Neuronal stem cell (in vitro differentiated cells): ENCODE data around the gene CCHCR1.
A peak's percentile ranks its signal among the peaks of the same experiment; 100 is the strongest.

ENCODE experiments used
- DNase-seq: peaks from one replicate; pipeline ENCODE4 v3.0.0-alpha.2; 2013; ENCODE audit warnings: low spot score
- H2AFZ ChIP-seq: one replicate; pipeline ENCODE4 v1.6.1; 2013; ENCODE audit warnings: mild to moderate bottlenecking, low read length, inconsistent platforms
- H2AK5ac ChIP-seq: 2 replicates; pipeline ENCODE4 v1.6.1; 2013; ENCODE audit warnings: low read depth, mild to moderate bottlenecking, inconsistent platforms, low read length, moderate library complexity, mixed read lengths
- H2BK120ac ChIP-seq: 2 replicates; pipeline ENCODE4 v1.6.1; 2013; ENCODE audit warnings: low read depth, mild to moderate bottlenecking, inconsistent platforms, low read length, moderate library complexity, mixed read lengths
- H2BK12ac ChIP-seq: one replicate; pipeline ENCODE4 v1.6.1; 2013; ENCODE audit warnings: low read length, inconsistent platforms
- H2BK15ac ChIP-seq: 2 replicates; pipeline ENCODE4 v1.6.1; 2013; ENCODE audit warnings: mild to moderate bottlenecking, low read length, inconsistent platforms, mixed read lengths
- H2BK5ac ChIP-seq: one replicate; pipeline ENCODE4 v1.6.1; 2013; ENCODE audit warnings: inconsistent platforms, mild to moderate bottlenecking, low read length, moderate library complexity
- H3K14ac ChIP-seq: one replicate; pipeline ENCODE4 v1.6.1; 2013; ENCODE audit warnings: low read length, inconsistent platforms
- H3K18ac ChIP-seq: 2 replicates; pipeline ENCODE4 v1.6.1; 2013; ENCODE audit warnings: low read length, inconsistent platforms
- H3K23ac ChIP-seq: 2 replicates; pipeline ENCODE4 v1.6.1; 2013; ENCODE audit warnings: low read depth, mild to moderate bottlenecking, mixed read lengths, low read length, inconsistent platforms; ENCODE audit not compliant: poor library complexity
- H3K27ac ChIP-seq: replicated peaks from 3 replicates; pipeline ENCODE4 v1.5.1; 2013; ENCODE audit warnings: low read length, inconsistent platforms
- H3K27me3 ChIP-seq, 3 experiments: 2 replicates each; pipeline ENCODE4 v1.6.1; 2013; ENCODE audit warnings: low read length in 3 of 3, mild to moderate bottlenecking in 2 of 3, inconsistent platforms in 1 of 3, low read depth in 1 of 3, mixed read lengths in 1 of 3, moderate library complexity in 1 of 3; ENCODE audit not compliant: control insufficient read depth in 3 of 3, insufficient read depth in 3 of 3
- H3K36me3 ChIP-seq, 2 donors: replicated peaks in 1 of 2; 2 replicates each; pipeline ENCODE4 v1.6.1; 2013; ENCODE audit warnings: low read length in 2 of 2; ENCODE audit not compliant: control insufficient read depth in 2 of 2, insufficient read depth in 2 of 2
- H3K4ac ChIP-seq: 2 replicates; pipeline ENCODE4 v1.6.1; 2013; ENCODE audit warnings: inconsistent platforms, mild to moderate bottlenecking, low read length, moderate library complexity
- H3K4me1 ChIP-seq, 2 donors: 1 replicate in 1 of 2; 2 replicates in 1 of 2; pipeline ENCODE4 v1.6.1; 2013; ENCODE audit warnings: low read length in 2 of 2, low read depth in 1 of 2; ENCODE audit not compliant: control insufficient read depth in 2 of 2, insufficient read depth in 1 of 2
- H3K4me2 ChIP-seq: one replicate; pipeline ENCODE4 v1.6.1; 2013; ENCODE audit warnings: mild to moderate bottlenecking, low read length, inconsistent platforms; ENCODE audit not compliant: insufficient read depth, poor library complexity, severe bottlenecking
- H3K4me3 ChIP-seq, 2 donors: 2 replicates each; pipeline ENCODE4 v1.5.1; 2013; ENCODE audit warnings: low read length in 2 of 2, mild to moderate bottlenecking in 2 of 2, inconsistent platforms in 1 of 2, moderate library complexity in 1 of 2
- H3K79me1 ChIP-seq: one replicate; pipeline ENCODE4 v1.6.1; 2013; ENCODE audit warnings: low read depth, mild to moderate bottlenecking, inconsistent platforms, low read length, moderate library complexity
- H3K9ac ChIP-seq: one replicate; pipeline ENCODE4 v1.6.1; 2013; ENCODE audit warnings: mild to moderate bottlenecking, low read depth, low read length, inconsistent platforms; ENCODE audit not compliant: poor library complexity
- H3K9me3 ChIP-seq, 2 donors: replicated peaks in 1 of 2; 2 replicates each; pipeline versions ENCODE3 to v1.6.1; 2013; ENCODE audit warnings: low read length in 2 of 2, mild to moderate bottlenecking in 2 of 2, inconsistent platforms in 1 of 2, low read depth in 1 of 2, mixed read lengths in 1 of 2, moderate library complexity in 1 of 2; ENCODE audit not compliant: control insufficient read depth in 2 of 2, insufficient read depth in 1 of 2
- H4K8ac ChIP-seq: one replicate; pipeline ENCODE4 v1.6.1; 2013; ENCODE audit warnings: low read depth, mild to moderate bottlenecking, inconsistent platforms, low read length, moderate library complexity
- H4K91ac ChIP-seq: one replicate; pipeline ENCODE4 v1.6.1; 2013; ENCODE audit warnings: low read length, low read depth, mild to moderate bottlenecking, inconsistent platforms; ENCODE audit not compliant: poor library complexity
- WGBS, 2 donors: extraction: QIAGEN DNeasy Blood & Tissue Kit; methylation state at CpG; one replicate each; pipeline ENCODE4 v1.1.7; 2013; ENCODE audit warnings: missing lambda C conversion rate in 2 of 2, mixed read lengths in 1 of 2; ENCODE audit not compliant: insufficient read length in 2 of 2, insufficient replicate concordance in 1 of 2; ENCODE audit errors: extremely low coverage in 2 of 2; 5-methylcytosine and 5-hydroxymethylcytosine counted together

The CCHCR1 gene

GRCh38 chr6:31114970-31115849, 42.4 kb downstream of the CCHCR1 start:
- no CpG with 5 or more reads among the region's 9 CpGs for WGBS, 2 donors
- Histone ChIP-seq H2AFZ (peak overlapping the region; percentile 18), H2BK15ac (no peak overlapping the region), H4K91ac (peak overlapping the region; percentile 49), H2BK120ac (no peak overlapping the region), H3K36me3 (no peaks in the 10 kb centered on the region), H2BK5ac (no peak overlapping the region), H3K23ac (no peak overlapping the region), H3K18ac (no peak overlapping the region), H3K9me3 (peaks cover 0 to 2% of the 10 kb centered on the region in 2 donors), H3K27me3 (peaks cover 0 to 50% (median 0%) of the 10 kb centered on the region in 3 experiments), H3K27ac (no peak overlapping the region), H3K4me2 (no peak overlapping the region), H3K4me1 (peaks cover 0 to 15% of the 10 kb centered on the region in 2 donors), H2AK5ac (no peak overlapping the region), H3K14ac (no peak overlapping the region), H3K79me1 (no peaks in the 10 kb centered on the region), H2BK12ac (no peak overlapping the region), H4K8ac (no peak overlapping the region), H3K4me3 (peak overlapping the region in 1 of 2 donors; percentile 58), H3K4ac (no peak overlapping the region), H3K9ac (peak overlapping the region; percentile 15)
- DNase-seq = no peak

- WGBS, 2 donors = no CpG with 5 or more reads among the region's 3 CpGs
- Histone ChIP-seq H3K23ac (no peak within 1 kb of the TSS), H3K9ac (peak within 1 kb of the TSS; percentile 15), H3K4ac (no peak within 1 kb of the TSS), H3K4me3 (peak within 1 kb of the TSS in 1 of 2 donors; percentile 58), H3K18ac (peak within 1 kb of the TSS; percentile 61), H3K4me2 (no peak within 1 kb of the TSS), H3K79me1 (no peaks in the 10 kb centered on the region), H2BK120ac (no peak within 1 kb of the TSS), H4K8ac (no peak within 1 kb of the TSS), H2BK5ac (no peak within 1 kb of the TSS), H3K27me3 (peaks cover 0 to 55% (median 0%) of the 10 kb centered on the region in 3 experiments), H4K91ac (peak within 1 kb of the TSS; percentile 49), H3K36me3 (no peaks in the 10 kb centered on the region), H3K27ac (no peak within 1 kb of the TSS), H3K14ac (no peak within 1 kb of the TSS), H3K4me1 (peaks cover 0 to 15% of the 10 kb centered on the region in 2 donors), H2AK5ac (no peak within 1 kb of the TSS), H2BK15ac (no peak within 1 kb of the TSS), H2AFZ (peak within 1 kb of the TSS; percentile 18), H2BK12ac (no peak within 1 kb of the TSS), H3K9me3 (peaks cover 0 to 2% of the 10 kb centered on the region in 2 donors)
- DNase-seq = no peak
Measured at GRCh38 chr6:31114541-31114878, 43.1 kb downstream of the CCHCR1 start, which contains the start of gene PSORS1C1. TSS of gene PSORS1C1 (plus strand) at chr6:31114800. CDS start at chr6:31129633, 14,833 bp downstream.

- no peak overlapping the region for H3K14ac ChIP-seq
- H2AFZ ChIP-seq = peak overlapping the region; percentile 18
- H3K23ac ChIP-seq = no peak overlapping the region
- H3K18ac ChIP-seq = no peak overlapping the region
- no peak overlapping the region for H2BK15ac ChIP-seq
- H3K4me3 ChIP-seq = no peak overlapping the region
- no peak overlapping the region for H2BK12ac ChIP-seq
- H4K8ac ChIP-seq = no peak overlapping the region
- no peak overlapping the region for H3K9ac ChIP-seq
- no peak for DNase-seq
- no peaks in the 10 kb centered on the region for H3K36me3 ChIP-seq
- no peak overlapping the region for H3K4ac ChIP-seq
- no CpG with 5 or more reads among the region's 7 CpGs for WGBS, 2 donors
- H2BK120ac ChIP-seq = no peak overlapping the region
- H3K27ac ChIP-seq = no peak overlapping the region
- peaks cover 0 to 2% of the 10 kb centered on the region in 2 donors for H3K9me3 ChIP-seq
- no peak overlapping the region for H2AK5ac ChIP-seq
- H3K4me2 ChIP-seq = no peak overlapping the region
- H3K27me3 ChIP-seq = peaks cover 0 to 57% (median 0%) of the 10 kb centered on the region in 3 experiments
- H3K4me1 ChIP-seq = peaks cover 0 to 15% of the 10 kb centered on the region in 2 donors
- H2BK5ac ChIP-seq = no peak overlapping the region
- no peak overlapping the region for H4K91ac ChIP-seq
- no peaks in the 10 kb centered on the region for H3K79me1 ChIP-seq
Measured at GRCh38 chr6:31113861-31114540, 43.6 kb downstream of the CCHCR1 start.

GRCh38 chr6:31112478-31112877, 45.1 kb downstream of the CCHCR1 start, which contains the start of gene C6orf15:
TSS of gene C6orf15 (minus strand) at chr6:31112575. CDS start at chr6:31112555, 20 bp downstream.
- peak within 1 kb of the TSS; percentile 41 for H3K18ac ChIP-seq
- no peak within 1 kb of the TSS for H3K4ac ChIP-seq
- H3K27ac ChIP-seq = no peak within 1 kb of the TSS
- H2BK5ac ChIP-seq = no peak within 1 kb of the TSS
- H2AFZ ChIP-seq = no peak within 1 kb of the TSS
- H3K14ac ChIP-seq = no peak within 1 kb of the TSS
- no CpG with 5 or more reads among the region's 5 CpGs for WGBS, 2 donors
- H3K36me3 ChIP-seq = no peaks in the 10 kb centered on the region
- no peak within 1 kb of the TSS for H2BK120ac ChIP-seq
- H3K23ac ChIP-seq = no peak within 1 kb of the TSS
- H4K8ac ChIP-seq = no peak within 1 kb of the TSS
- H2BK15ac ChIP-seq = peak within 1 kb of the TSS; percentile 59
- no peak within 1 kb of the TSS for H3K4me2 ChIP-seq
- peak within 1 kb of the TSS; percentile 58 for H2AK5ac ChIP-seq
- H3K4me3 ChIP-seq = no peak within 1 kb of the TSS
- H3K9me3 ChIP-seq = peaks cover 0 to 2% of the 10 kb centered on the region in 2 donors
- no peaks in the 10 kb centered on the region for H3K79me1 ChIP-seq
- peaks cover 0 to 58% (median 0%) of the 10 kb centered on the region in 3 experiments for H3K27me3 ChIP-seq
- H4K91ac ChIP-seq = no peak within 1 kb of the TSS
- H2BK12ac ChIP-seq = peak within 1 kb of the TSS; percentile 95
- DNase-seq = no peak
- H3K9ac ChIP-seq = no peak within 1 kb of the TSS
- H3K4me1 ChIP-seq = peaks cover 0 to 15% of the 10 kb centered on the region in 2 donors
